ENCODE results near the gene PLEKHA1. TPM values are rescaled to one million over a fixed set of nuclear protein-coding genes. Genes with fewer than 3 reads are reported as not detected.
A peak's percentile ranks its signal among the peaks of the same experiment; 100 is the strongest.

The PLEKHA1 gene
- polyA plus RNA-seq, 5 donors = 33.1 to 52.5 (median 43.1) TPM

- peak; percentile 70 to 76 for DNase-seq
Measured at GRCh38 chr10:122461367-122461728, 86.8 kb downstream of the PLEKHA1 start, which contains the start of gene HTRA1. HTRA1 (plus strand) TSS chr10:122461553; CDS start chr10:122461653, 100 bp downstream.

- no peak for DNase-seq
Measured at GRCh38 chr10:122461729-122462532, 87.4 kb downstream of the PLEKHA1 start.

- no peak for DNase-seq
Measured at GRCh38 chr10:122462533-122463465, 88.3 kb downstream of the PLEKHA1 start.

- no peak for DNase-seq
Measured at GRCh38 chr10:122463466-122464249, 89.2 kb downstream of the PLEKHA1 start.

GRCh38 chr10:122464250-122464510, 89.7 kb downstream of the PLEKHA1 start:
- no peak for DNase-seq

- DNase-seq = no peak
Measured at GRCh38 chr10:122464586-122464985, 90.1 kb downstream of the PLEKHA1 start.

GRCh38 chr10:122465401-122466040, 91.0 kb downstream of the PLEKHA1 start:
- DNase-seq = no peak

- no peak for DNase-seq
Measured at GRCh38 chr10:122466951-122467381, 92.5 kb downstream of the PLEKHA1 start.

- DNase-seq = no peak
Measured at GRCh38 chr10:122467701-122468100, 93.2 kb downstream of the PLEKHA1 start.

- no peak for DNase-seq
Measured at GRCh38 chr10:122468307-122468925, 93.9 kb downstream of the PLEKHA1 start.

- DNase-seq = no peak
Measured at GRCh38 chr10:122468926-122469781, 94.6 kb downstream of the PLEKHA1 start.

- DNase-seq = no peak
Measured at GRCh38 chr10:122469848-122470247, 95.3 kb downstream of the PLEKHA1 start.

GRCh38 chr10:122471531-122472177, 97.1 kb downstream of the PLEKHA1 start:
- DNase-seq = no peak

GRCh38 chr10:122473116-122473515, 98.6 kb downstream of the PLEKHA1 start:
- DNase-seq = no peak

- no peak for DNase-seq
Measured at GRCh38 chr10:122474131-122474818, 99.8 kb downstream of the PLEKHA1 start.

GRCh38 chr10:122475100-122475499, 100.6 kb downstream of the PLEKHA1 start:
- DNase-seq = no peak

- no peak for DNase-seq
Measured at GRCh38 chr10:122475591-122476332, 101.3 kb downstream of the PLEKHA1 start.

- DNase-seq = no peak
Measured at GRCh38 chr10:122476333-122476695, 101.8 kb downstream of the PLEKHA1 start.

Measured in right lung (tissue), 5 donors.